Measurements from ENCODE around the gene HDAC1. TPM values are rescaled to one million over a fixed set of nuclear protein-coding genes. Genes with fewer than 3 reads are reported as not detected.

Gene HDAC1
- total and polyA plus RNA-seq, 2 of the 13 experiments (the other 11 are each of a cell fraction or from before 2014, with no cell fraction given): 93.5 to 189 TPM

DNA sequence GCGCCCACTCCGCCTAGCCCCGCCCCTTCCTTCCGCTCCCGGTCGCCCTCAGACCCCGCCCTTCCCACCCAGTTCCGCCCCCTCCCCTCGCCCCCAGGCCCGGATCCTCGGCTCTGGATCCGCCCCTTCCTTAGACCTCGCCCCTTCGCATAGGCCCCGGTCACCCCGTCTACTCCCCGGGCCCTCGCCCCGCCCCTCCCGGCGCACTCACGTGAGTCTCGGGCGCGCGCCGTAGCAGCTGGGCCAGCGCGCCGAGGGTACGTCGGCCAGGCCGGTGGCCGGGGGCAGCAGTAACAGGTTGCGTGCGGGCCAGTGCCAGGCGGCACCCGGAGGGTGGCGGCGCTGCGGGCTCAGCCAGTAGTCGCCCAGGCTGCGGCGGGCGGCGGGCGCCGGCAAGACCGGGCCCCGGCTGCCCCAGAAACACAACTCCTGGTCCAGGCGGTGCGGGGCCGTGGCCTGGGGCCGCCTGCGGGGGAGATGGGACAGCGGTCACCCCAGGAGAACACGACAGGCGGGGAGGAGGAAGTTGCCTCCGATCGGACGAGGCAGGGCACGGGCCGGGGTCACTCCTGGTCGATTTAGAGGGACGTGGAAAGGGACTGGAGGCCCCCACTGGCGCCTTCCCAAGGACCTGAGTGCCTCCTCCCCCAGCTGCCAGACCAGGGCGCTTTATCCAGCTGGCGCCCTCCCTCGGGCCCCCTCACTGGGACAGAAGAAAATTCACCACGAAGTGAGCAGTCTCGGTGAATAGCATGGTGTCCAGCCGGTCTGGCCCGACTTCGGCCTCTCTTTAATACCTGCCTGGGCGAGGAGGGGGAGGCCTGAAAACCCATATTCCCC, 59.7 kb downstream of the HDAC1 start (continued):
- TF ChIP-seq, protein P1, sequence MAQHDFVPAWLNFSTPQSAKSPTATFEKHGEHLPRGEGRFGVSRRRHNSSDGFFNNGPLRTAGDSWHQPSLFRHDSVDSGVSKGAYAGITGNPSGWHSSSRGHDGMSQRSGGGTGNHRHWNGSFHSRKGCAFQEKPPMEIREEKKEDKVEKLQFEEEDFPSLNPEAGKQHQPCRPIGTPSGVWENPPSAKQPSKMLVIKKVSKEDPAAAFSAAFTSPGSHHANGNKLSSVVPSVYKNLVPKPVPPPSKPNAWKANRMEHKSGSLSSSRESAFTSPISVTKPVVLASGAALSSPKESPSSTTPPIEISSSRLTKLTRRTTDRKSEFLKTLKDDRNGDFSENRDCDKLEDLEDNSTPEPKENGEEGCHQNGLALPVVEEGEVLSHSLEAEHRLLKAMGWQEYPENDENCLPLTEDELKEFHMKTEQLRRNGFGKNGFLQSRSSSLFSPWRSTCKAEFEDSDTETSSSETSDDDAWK (CRISPR knock-in tag; IDR thresholded peaks at IDR 0.05): no peak
- no peak for TF ChIP-seq ZNF782 (CRISPR knock-in tag; IDR thresholded peaks at IDR 0.05; ENCODE audit: borderline replicate concordance)
- no peak for TF ChIP-seq ZNF556 (CRISPR knock-in tag; IDR thresholded peaks at IDR 0.05; ENCODE audit: borderline replicate concordance)
- no peak for TF ChIP-seq ZNF781 (CRISPR knock-in tag; IDR thresholded peaks at IDR 0.05; ENCODE audit: borderline replicate concordance, not compliant biosample characterization)
- 0 out of 2 replicates have a peak, but pooled peaks have one; percentile 10 for TF ChIP-seq RXRA (CRISPR knock-in tag; IDR thresholded peaks at IDR 0.05)
- TF ChIP-seq POLR2AphosphoS5 (IDR thresholded peaks at IDR 0.05; ENCODE audit: low read depth, low read length): peak; percentile 72
- no peak for TF ChIP-seq PTBP1 (IDR thresholded peaks at IDR 0.05; ENCODE audit: low read depth, low read length, poor library complexity, severe bottlenecking)
- peak; percentile 89 for TF ChIP-seq SPEN (CRISPR knock-in tag; IDR thresholded peaks at IDR 0.05; ENCODE audit: low read depth)
- TF ChIP-seq, protein P2, sequence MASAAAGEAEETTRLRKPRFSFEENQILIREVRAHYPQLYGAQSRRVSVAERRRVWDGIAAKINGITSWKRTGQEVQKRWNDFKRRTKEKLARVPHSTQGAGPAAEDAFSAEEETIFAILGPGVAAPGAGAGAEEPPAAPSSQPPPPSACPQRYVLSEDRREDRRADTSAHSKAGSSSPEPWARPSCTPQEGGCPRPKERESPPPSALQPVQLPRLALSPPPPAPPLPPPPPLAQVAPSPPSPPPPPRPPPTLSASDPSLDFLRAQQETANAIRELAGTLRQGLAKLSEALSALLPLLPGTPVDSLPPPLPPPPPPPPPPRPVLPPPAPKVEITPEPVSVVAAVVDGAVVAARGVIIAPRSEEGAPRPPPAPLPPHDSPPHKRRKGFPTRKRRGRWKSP (CRISPR knock-in tag; IDR thresholded peaks at IDR 0.05): no peak; the same call in 1 of the 2 replicates
- peak; percentile 85; the same call in 1 of the 2 replicates for TF ChIP-seq ZNF790 (CRISPR knock-in tag; IDR thresholded peaks at IDR 0.05; ENCODE audit: borderline replicate concordance)
- TF ChIP-seq ZNF562 (CRISPR knock-in tag; IDR thresholded peaks at IDR 0.05; ENCODE audit: borderline replicate concordance): no peak
- TF ChIP-seq DNMT3B (CRISPR knock-in tag; conservative IDR thresholded peaks at IDR 0.05): no peak
- no peak for TF ChIP-seq FOXP1 (IDR thresholded peaks at IDR 0.05)
- TF ChIP-seq FOXP1 (CRISPR knock-in tag; IDR thresholded peaks at IDR 0.05): no peak
- no peak for TF ChIP-seq ZNF264 (CRISPR knock-in tag; IDR thresholded peaks at IDR 0.05)
- no peak for TF ChIP-seq ZBTB26 (CRISPR knock-in tag; IDR thresholded peaks at IDR 0.05; ENCODE audit: borderline replicate concordance)
- no peak for TF ChIP-seq ZNF460 (CRISPR knock-in tag; IDR thresholded peaks at IDR 0.05; ENCODE audit: borderline replicate concordance)
- no peak for TF ChIP-seq HNRNPL (IDR thresholded peaks at IDR 0.05; ENCODE audit: low read depth, low read length)
- 0 out of 2 replicates have a peak, but pooled peaks have one; percentile 40 for TF ChIP-seq POGK (CRISPR knock-in tag; conservative IDR thresholded peaks at IDR 0.05)
- TF ChIP-seq TRIM24 (CRISPR knock-in tag; IDR thresholded peaks at IDR 0.05): no peak
- TF ChIP-seq SALL2 (CRISPR knock-in tag; IDR thresholded peaks at IDR 0.05): peak; percentile 87
- TF ChIP-seq KMT2A (CRISPR knock-in tag; IDR thresholded peaks at IDR 0.05): no peak
- TF ChIP-seq ZNF367 (CRISPR knock-in tag; IDR thresholded peaks at IDR 0.05; ENCODE audit: borderline replicate concordance): no peak
- TF ChIP-seq BCL3 (CRISPR knock-in tag; IDR thresholded peaks at IDR 0.05): peak; percentile 24; the same call in 1 of the 2 replicates

All from HepG2 (cell line).